ENCODE results near the gene EIF3K.

Gene EIF3K

DNA sequence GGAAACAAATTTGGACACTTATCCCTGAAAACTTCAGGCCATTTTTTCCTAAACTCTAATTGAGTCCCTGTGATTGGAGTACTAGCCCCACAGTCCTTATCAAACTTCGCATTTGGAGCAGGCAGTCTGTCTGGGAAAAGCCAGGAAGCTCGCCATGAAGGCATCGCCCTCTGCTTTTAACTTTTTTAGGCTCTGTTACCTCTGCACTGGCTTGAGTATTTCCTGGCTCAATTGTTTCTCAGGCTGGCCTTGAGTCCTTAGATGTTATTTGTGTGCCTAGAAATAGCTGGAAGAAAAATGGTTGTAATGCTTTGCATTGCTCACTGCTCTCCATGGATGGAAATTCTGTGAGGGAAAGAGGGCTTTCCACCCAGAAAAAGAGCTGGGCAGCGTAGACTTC, 52.7 kb downstream of the EIF3K start:
- Histone ChIP-seq H3K4me1 (ENCODE audit: insufficient read depth, low read length) (peaks cover 19% of the 10 kb centered on the region), H3K27me3 (ENCODE audit: insufficient read depth, low read length) (no peaks in the 10 kb centered on the region), H2AFZ (ENCODE audit: low read depth, low read length) (no peak overlapping the region), H3K4me3 (ENCODE audit: low read length) (no peak overlapping the region), H3K36me3 (ENCODE audit: insufficient read depth, low read length) (peaks cover 3% of the 10 kb centered on the region), H3K9me3 (ENCODE audit: low read length) (no peaks in the 10 kb centered on the region)

DNA sequence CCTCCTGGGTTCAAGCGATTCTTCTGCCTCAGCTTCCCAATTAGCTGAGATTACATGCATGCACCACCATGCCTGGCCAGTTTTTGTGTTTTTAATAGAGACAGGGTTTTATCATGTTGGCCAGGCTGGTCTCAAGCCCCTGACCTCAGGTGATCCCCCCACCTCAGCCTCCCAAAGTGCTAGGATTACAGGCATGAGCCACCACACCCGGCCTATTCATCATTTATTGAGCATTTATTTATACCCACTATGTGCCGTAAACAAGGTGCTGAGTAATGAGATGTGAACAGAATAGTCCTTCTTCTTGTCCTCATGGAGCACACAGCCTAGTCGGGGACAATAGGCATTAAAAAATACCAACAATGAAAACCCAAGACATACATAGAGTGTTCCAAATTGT, 54.0 kb downstream of the EIF3K start:
- Histone ChIP-seq H3K9me3 (ENCODE audit: low read length) (no peaks in the 10 kb centered on the region), H3K4me3 (ENCODE audit: low read length) (no peak overlapping the region), H2AFZ (ENCODE audit: low read depth, low read length) (no peak overlapping the region), H3K27me3 (ENCODE audit: insufficient read depth, low read length) (no peaks in the 10 kb centered on the region), H3K36me3 (ENCODE audit: insufficient read depth, low read length) (peaks cover 9% of the 10 kb centered on the region), H3K4me1 (ENCODE audit: insufficient read depth, low read length) (peaks cover 5% of the 10 kb centered on the region)

DNA sequence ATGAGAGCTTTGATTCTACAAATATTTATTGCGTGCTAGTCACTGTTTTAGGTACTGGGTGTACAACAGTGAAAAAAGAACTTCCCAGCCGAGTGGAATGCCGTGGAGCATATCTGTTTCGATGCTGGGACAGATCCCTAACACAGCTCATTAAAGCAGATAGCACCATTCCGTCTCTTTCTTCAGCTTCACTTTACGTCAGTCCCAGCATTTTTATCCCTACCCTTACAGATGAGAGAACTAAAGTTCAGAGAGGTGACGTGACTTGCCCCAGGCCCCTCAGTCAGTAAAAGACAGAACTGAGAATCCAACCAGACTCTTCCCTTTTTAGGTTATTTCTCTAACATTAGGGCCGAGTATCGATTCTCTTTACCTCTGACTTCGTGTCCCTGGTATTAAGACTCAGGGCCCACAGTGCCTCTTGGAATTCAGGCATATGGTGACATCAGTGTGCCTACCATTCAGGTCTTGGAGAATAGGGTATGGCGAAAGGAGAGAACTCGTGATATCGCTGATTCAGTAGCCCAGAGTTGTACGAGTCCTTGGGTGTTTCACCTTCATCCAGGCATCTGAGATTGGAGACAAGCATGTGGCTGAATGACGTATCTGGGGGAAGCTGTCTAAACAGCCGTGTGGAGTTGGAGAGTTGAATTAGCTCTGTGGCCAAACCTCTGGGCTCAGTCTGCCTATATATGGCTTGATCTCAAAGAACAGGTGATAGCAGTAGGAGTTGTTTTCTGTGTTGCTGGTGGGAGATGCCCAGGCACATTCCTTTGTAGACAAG, 55.6 kb downstream of the EIF3K start:
- Histone ChIP-seq H3K4me1 (ENCODE audit: insufficient read depth, low read length) (peaks cover 4% of the 10 kb centered on the region), H3K4me3 (ENCODE audit: low read length) (no peak overlapping the region), H3K36me3 (ENCODE audit: insufficient read depth, low read length) (peaks cover 20% of the 10 kb centered on the region)

DNA sequence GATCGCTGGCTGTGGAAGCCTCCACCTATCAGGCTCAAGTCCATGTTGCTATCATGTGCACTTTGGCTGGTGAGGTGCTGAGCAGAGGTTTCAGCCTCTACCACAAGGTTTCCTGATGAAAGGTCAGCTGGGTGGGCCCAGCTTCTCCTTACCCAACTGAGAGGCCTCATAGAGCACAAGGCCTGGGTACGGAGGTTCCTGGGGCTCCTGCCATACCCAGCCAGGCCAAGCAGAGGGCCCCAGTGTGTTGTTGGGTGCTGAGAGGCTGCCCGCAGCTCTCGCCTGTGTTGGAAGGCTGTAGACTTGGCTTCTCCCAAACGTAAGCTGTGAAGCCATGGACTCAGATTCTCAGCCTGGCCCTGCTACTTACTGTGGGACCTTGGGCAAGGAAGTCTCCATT, 56.6 kb downstream of the EIF3K start:
- Histone ChIP-seq H3K27me3 (ENCODE audit: insufficient read depth, low read length) (no peaks in the 10 kb centered on the region), H3K4me3 (ENCODE audit: low read length) (no peak overlapping the region), H3K9me3 (ENCODE audit: low read length) (no peaks in the 10 kb centered on the region), H2AFZ (ENCODE audit: low read depth, low read length) (no peak overlapping the region), H3K36me3 (ENCODE audit: insufficient read depth, low read length) (peaks cover 20% of the 10 kb centered on the region), H3K4me1 (ENCODE audit: insufficient read depth, low read length) (peaks cover 4% of the 10 kb centered on the region)

More for the DNA sequence above, 55.6 kb downstream of the EIF3K start:
- H2AFZ ChIP-seq (ENCODE audit: low read depth, low read length), result no peak overlapping the region
- H3K27me3 ChIP-seq (ENCODE audit: insufficient read depth, low read length), result no peaks in the 10 kb centered on the region
- H3K9me3 ChIP-seq (ENCODE audit: low read length), result no peaks in the 10 kb centered on the region

DNA sequence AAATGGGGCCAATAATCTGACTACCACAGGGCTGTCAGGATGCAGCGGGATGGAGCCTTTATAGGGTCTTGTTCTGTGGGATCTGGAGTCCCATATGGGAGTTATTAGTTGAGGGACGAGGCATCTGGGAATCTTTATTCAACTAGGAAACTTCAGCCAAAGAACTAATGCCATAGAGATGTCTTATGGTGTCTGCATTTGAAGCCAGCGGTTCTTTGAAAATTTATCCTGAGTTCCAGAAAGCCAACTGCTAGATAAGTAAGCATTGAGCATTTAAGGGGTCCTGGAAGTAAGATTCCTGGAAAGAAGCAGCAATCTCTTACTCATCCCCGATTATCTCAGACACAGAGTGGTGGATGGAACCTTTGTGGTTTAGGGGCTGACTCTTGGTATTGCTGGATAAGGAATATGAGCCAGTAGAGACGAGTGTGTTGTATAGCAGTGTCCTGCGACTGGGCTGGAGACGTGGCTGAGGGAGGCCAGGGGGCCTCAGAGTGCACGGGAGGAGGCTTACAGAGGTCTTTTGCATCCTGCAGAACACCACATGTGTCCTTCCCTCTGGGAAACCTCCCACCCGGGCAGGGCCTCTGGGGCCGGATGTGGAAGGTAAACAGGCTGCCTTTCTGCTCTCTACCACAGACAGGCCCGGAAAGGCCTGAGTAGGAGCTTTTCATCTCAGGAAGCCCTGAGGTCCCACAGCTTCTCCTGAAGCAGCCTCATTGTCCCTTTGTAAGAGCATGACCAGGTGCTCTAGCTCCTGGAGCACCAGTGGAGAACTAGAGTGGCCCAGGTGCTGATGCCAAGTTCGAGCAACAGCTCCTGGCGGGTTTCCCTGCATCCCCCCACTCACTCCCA, 57.3 kb downstream of the EIF3K start:
- Histone ChIP-seq H3K27me3 (ENCODE audit: insufficient read depth, low read length) (no peaks in the 10 kb centered on the region), H3K4me1 (ENCODE audit: insufficient read depth, low read length) (no peaks in the 10 kb centered on the region), H3K36me3 (ENCODE audit: insufficient read depth, low read length) (peaks cover 20% of the 10 kb centered on the region), H2AFZ (ENCODE audit: low read depth, low read length) (no peak overlapping the region), H3K9me3 (ENCODE audit: low read length) (no peaks in the 10 kb centered on the region), H3K4me3 (ENCODE audit: low read length) (no peak overlapping the region)

DNA sequence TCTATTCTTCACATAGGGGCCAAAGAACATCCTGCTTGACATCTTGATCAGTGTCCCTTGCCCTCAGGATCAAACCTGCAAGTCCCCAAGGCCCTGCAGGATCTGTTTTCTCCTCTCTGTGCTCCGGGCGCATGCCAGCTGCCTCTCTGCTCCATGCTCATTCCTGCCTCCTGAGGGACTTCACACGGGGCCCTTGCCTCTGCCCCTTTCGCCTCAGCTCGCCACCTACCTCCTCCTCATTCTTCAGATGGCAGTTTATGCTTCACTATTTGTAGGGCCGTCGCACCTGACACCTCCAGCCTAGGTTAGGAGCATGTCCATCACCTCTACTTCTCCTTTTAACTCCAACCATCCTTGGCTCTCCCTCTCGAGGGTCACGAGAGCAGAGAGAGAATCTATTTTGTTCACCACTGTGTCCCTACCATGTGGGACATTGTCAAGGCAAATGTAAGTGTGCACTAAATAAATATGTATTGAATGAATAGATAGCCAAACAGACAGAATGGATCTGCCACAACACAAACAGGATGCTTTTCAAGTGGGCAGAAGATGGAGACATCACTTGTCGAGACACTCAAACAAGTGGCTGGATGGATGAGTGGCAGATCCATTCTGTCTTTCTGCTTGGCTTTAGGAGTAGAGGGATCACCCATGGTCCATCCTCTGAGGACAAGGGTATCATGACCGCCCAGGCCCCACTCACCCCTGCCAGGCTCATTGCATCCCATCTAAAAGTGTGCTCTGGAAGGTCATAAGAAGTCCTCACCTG, 58.1 kb downstream of the EIF3K start:
- Histone ChIP-seq H3K4me3 (ENCODE audit: low read length) (no peak overlapping the region), H3K27me3 (ENCODE audit: insufficient read depth, low read length) (no peaks in the 10 kb centered on the region), H3K4me1 (ENCODE audit: insufficient read depth, low read length) (no peaks in the 10 kb centered on the region), H3K9me3 (ENCODE audit: low read length) (peaks cover 3% of the 10 kb centered on the region), H2AFZ (ENCODE audit: low read depth, low read length) (no peak overlapping the region), H3K36me3 (ENCODE audit: insufficient read depth, low read length) (peaks cover 20% of the 10 kb centered on the region)

DNA sequence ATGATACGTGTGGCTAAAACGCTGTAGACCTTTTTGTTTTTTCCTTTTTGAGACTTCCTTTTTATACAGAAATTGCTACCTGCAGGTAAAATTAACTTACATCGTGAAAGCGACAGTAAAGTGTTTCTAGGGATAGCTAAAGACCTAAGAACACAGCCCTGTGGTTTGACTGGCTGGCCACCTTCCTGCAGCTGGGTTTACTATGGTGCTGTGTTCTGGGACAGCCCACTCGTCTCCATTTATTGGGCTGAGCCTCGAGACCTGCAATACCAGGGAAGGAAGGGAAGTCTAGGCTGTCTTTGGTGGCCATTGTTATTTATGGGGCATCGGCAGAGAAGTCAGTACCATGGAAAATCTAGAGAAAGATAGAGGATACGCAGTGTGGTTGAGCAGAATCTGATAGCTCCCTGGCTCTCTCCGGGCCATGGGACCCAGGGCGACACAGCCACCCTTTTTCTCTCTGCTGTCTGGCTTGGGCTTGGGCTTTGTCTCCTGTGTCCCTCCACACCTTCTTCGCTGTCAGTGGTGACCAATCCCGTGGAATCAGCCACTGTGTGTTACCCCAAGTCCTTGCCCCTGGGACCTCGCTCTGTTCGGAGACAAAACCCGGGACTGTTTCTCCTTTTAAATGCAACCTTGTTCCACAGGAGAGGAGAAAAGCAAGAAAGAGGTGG, 59.4 kb downstream of the EIF3K start:
- Histone ChIP-seq H2AFZ (ENCODE audit: low read depth, low read length) (no peak overlapping the region), H3K4me1 (ENCODE audit: insufficient read depth, low read length) (no peaks in the 10 kb centered on the region), H3K9me3 (ENCODE audit: low read length) (peaks cover 3% of the 10 kb centered on the region), H3K4me3 (ENCODE audit: low read length) (no peak overlapping the region), H3K27me3 (ENCODE audit: insufficient read depth, low read length) (no peaks in the 10 kb centered on the region), H3K36me3 (ENCODE audit: insufficient read depth, low read length) (peaks cover 20% of the 10 kb centered on the region)

DNA sequence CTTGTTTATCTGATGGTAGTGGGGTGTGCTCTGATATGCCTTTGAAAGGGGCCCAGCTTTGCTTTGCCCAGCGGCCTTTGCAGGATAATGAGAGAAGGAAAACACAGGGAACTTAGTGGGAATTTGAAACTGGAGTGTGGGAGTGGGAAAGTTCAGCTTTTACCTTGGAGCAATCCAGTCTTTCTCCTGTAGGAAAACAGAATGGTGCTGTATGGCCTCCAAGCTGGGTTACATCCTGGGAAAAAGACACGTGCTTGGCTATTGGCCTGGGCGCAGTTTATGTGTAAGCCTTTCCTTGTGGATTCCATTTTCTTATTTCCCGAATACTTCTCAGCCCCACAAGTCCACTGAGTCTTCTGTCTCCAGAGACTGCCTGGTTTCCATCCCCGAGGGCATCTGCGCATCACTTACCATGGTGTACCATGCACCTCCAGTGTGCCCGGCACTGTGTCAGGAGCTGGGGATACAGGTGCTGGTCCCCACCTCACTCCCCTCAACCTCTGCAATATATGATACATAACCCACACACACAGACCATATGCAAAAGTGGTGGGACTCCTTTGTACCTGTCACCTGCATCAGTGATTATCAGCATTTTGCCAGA, 60.0 kb downstream of the EIF3K start:
- H3K27me3 ChIP-seq (ENCODE audit: insufficient read depth, low read length), result no peaks in the 10 kb centered on the region
- no peaks in the 10 kb centered on the region for H3K4me1 ChIP-seq (ENCODE audit: insufficient read depth, low read length)
- H3K4me3 ChIP-seq (ENCODE audit: low read length), result no peak overlapping the region
- H2AFZ ChIP-seq (ENCODE audit: low read depth, low read length), result no peak overlapping the region
- peaks cover 20% of the 10 kb centered on the region for H3K36me3 ChIP-seq (ENCODE audit: insufficient read depth, low read length)
- H3K9me3 ChIP-seq (ENCODE audit: low read length), result peaks cover 3% of the 10 kb centered on the region

DNA sequence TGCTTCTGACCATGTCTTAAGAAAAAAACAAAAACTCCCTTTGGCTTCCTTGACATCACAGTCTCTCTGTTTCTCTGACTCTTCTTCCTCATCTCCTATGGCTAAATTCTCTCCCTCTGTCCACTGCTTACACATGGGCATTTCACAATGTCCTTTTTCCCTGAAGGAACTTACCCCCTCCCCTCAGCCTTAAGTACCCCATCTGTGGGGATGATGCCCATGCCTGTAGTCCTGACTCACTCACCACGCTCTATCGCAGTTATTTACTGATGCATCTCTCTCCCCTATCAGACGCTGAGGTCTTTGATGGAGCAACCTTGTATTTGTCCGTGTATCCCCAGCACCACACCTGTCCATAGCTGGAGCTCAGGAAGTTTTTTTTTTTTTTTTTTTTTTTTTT, 60.9 kb downstream of the EIF3K start:
- Histone ChIP-seq H3K27me3 (ENCODE audit: insufficient read depth, low read length) (no peaks in the 10 kb centered on the region), H3K36me3 (ENCODE audit: insufficient read depth, low read length) (peaks cover 20% of the 10 kb centered on the region), H3K4me3 (ENCODE audit: low read length) (no peak overlapping the region), H3K9me3 (ENCODE audit: low read length) (peaks cover 3% of the 10 kb centered on the region), H2AFZ (ENCODE audit: low read depth, low read length) (no peak overlapping the region), H3K4me1 (ENCODE audit: insufficient read depth, low read length) (no peaks in the 10 kb centered on the region)

DNA sequence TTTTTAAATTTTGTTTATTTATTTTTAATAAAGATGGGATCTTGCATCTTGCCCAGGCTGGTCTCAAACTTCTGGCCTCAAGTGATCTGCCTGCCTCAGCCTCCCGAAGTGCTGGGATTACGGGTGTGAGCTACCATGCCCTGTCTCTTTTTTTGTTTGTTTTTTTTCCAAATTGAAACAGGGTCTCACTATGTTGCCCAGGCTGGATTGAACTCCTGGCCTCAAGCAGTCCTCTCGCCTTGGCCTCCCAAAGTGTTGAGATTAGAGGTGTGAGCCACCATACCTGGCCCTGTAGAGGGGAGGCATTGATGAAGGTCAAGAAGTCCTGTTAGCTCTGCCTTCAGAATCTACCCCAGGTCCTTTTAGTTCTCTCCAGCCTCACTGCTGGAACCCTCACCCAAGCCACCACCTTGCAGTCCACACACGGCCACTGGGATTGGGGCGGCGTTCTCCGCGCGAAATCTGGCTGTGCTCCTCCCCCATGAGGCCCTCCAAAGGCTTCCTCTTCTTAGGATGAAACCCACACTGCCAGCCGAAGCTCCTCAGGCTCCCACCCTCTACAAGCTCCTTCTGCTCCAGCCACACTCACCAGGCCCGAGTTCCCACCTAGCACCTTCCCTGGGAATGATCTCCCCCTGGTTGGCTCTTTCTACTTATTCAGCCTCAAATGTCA, 63.3 kb downstream of the EIF3K start:
- H2AFZ ChIP-seq (ENCODE audit: low read depth, low read length), result no peak overlapping the region
- no peak overlapping the region for H3K4me3 ChIP-seq (ENCODE audit: low read length)
- peaks cover 12% of the 10 kb centered on the region for H3K4me1 ChIP-seq (ENCODE audit: insufficient read depth, low read length)
- no peaks in the 10 kb centered on the region for H3K27me3 ChIP-seq (ENCODE audit: insufficient read depth, low read length)
- peaks cover 13% of the 10 kb centered on the region for H3K36me3 ChIP-seq (ENCODE audit: insufficient read depth, low read length)
- H3K9me3 ChIP-seq (ENCODE audit: low read length), result peaks cover 3% of the 10 kb centered on the region

DNA sequence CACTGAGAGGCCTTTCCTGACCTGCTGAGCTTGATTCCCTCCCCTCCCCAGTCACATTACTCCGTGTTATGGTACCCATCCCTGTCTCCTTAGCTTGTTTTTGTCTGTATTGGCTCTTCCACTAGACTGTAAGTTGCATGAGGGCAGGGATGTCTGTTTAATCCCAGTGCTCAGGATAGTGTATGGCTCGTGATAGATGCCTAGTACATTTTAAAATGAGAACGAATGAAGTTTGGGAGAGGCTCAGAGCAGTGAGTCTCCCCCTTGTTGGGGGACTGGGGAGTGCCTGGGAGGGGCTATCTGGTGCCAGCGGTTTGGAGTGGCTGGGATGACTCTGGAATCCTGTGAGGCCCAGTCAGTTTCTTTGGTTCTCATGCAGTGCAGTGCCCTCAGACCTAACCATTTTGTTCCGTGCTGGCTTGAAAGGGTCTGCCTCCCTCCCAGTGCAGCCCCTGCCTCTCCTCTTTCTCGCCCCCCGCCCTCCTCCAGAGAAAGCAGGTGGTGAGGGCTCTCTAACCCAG, 63.9 kb downstream of the EIF3K start:
- H3K27me3 ChIP-seq (ENCODE audit: insufficient read depth, low read length), result no peaks in the 10 kb centered on the region
- peaks cover 12% of the 10 kb centered on the region for H3K4me1 ChIP-seq (ENCODE audit: insufficient read depth, low read length)
- H3K36me3 ChIP-seq (ENCODE audit: insufficient read depth, low read length), result peaks cover 11% of the 10 kb centered on the region
- H3K4me3 ChIP-seq (ENCODE audit: low read length), result no peak overlapping the region
- H3K9me3 ChIP-seq (ENCODE audit: low read length), result peaks cover 3% of the 10 kb centered on the region
- H2AFZ ChIP-seq (ENCODE audit: low read depth, low read length), result no peak overlapping the region

All from neuron (in vitro differentiated cells).